HUES64 (cell line): ENCODE results near the gene DAPK2.

Source experiments
- H3K27ac ChIP-seq: 2 replicates; pipeline ENCODE4 v1.7.0; 2013; ENCODE audit warnings: low read depth, low read length, inconsistent platforms
- H3K27me3 ChIP-seq: 2 replicates; pipeline ENCODE4 v1.6.1; 2013; ENCODE audit warnings: mild to moderate bottlenecking, low read length; ENCODE audit not compliant: insufficient read depth
- H3K36me3 ChIP-seq: 2 replicates; pipeline ENCODE4 v1.6.1; 2013; ENCODE audit warnings: mild to moderate bottlenecking, low read length; ENCODE audit not compliant: insufficient read depth
- H3K4me1 ChIP-seq: 2 replicates; pipeline ENCODE4 v1.6.1; 2013; ENCODE audit warnings: mild to moderate bottlenecking, low read length, moderate library complexity; ENCODE audit not compliant: insufficient read depth
- H3K4me3 ChIP-seq: 2 replicates; pipeline ENCODE4 v1.5.1; 2013; ENCODE audit warnings: mild to moderate bottlenecking, low read length, moderate library complexity
- H3K9ac ChIP-seq: 2 replicates; pipeline ENCODE4 v1.6.1; 2013; ENCODE audit warnings: mild to moderate bottlenecking, low read depth, low read length
- H3K9me3 ChIP-seq: 2 replicates; pipeline ENCODE4 v1.6.1; 2013; ENCODE audit warnings: low read depth, low read length; ENCODE audit not compliant: insufficient read depth
- WGBS: fragments of 150-250, 120-280 bp; methylation state at CpG from one replicate; pipeline ENCODE4 v1.1.7; 2013; ENCODE audit warnings: missing lambda C conversion rate; 5-methylcytosine and 5-hydroxymethylcytosine counted together

The DAPK2 gene

GRCh38 chr15:63992300-63992699 lies 54.0 kb downstream of the DAPK2 start:
- Histone ChIP-seq H3K27me3 (no peaks in the 10 kb centered on the region), H3K9me3 (no peaks in the 10 kb centered on the region), H3K9ac (no peak overlapping the region), H3K4me1 (no peaks in the 10 kb centered on the region), H3K4me3 (no peak overlapping the region), H3K27ac (no peak overlapping the region), H3K36me3 (no peaks in the 10 kb centered on the region)
- WGBS, result 100% methylated on average over 1 of the region's 1 CpG

GRCh38 chr15:63991706-63992105 lies 54.6 kb downstream of the DAPK2 start:
- Histone ChIP-seq H3K27ac (no peak overlapping the region), H3K4me1 (no peaks in the 10 kb centered on the region), H3K9ac (no peak overlapping the region), H3K4me3 (no peak overlapping the region), H3K9me3 (no peaks in the 10 kb centered on the region), H3K36me3 (no peaks in the 10 kb centered on the region), H3K27me3 (no peaks in the 10 kb centered on the region)
- 92% methylated on average over 3 of the region's 3 CpGs for WGBS

- Histone ChIP-seq H3K9me3 (no peaks in the 10 kb centered on the region), H3K27ac (no peak overlapping the region), H3K9ac (no peak overlapping the region), H3K27me3 (no peaks in the 10 kb centered on the region), H3K36me3 (no peaks in the 10 kb centered on the region), H3K4me3 (no peak overlapping the region), H3K4me1 (no peaks in the 10 kb centered on the region)
- WGBS, result 91% methylated on average over 8 of the region's 8 CpGs
These were observed 55.8 kb downstream of the DAPK2 start for GRCh38 chr15:63990454-63990853.

- Histone ChIP-seq H3K4me1 (no peaks in the 10 kb centered on the region), H3K9ac (no peak overlapping the region), H3K9me3 (no peaks in the 10 kb centered on the region), H3K4me3 (no peak overlapping the region), H3K27me3 (no peaks in the 10 kb centered on the region), H3K27ac (no peak overlapping the region), H3K36me3 (no peaks in the 10 kb centered on the region)
- WGBS, result 94% methylated on average over 4 of the region's 4 CpGs
These were observed 58.4 kb downstream of the DAPK2 start for GRCh38 chr15:63987796-63988378.

- no peaks in the 10 kb centered on the region for H3K27me3 ChIP-seq
- H3K9me3 ChIP-seq, result no peaks in the 10 kb centered on the region
- H3K9ac ChIP-seq, result no peak overlapping the region
- no peak overlapping the region for H3K4me3 ChIP-seq
- no peak overlapping the region for H3K27ac ChIP-seq
- H3K4me1 ChIP-seq, result no peaks in the 10 kb centered on the region
- H3K36me3 ChIP-seq, result no peaks in the 10 kb centered on the region
- WGBS, result 89% methylated on average over 3 of the region's 3 CpGs
These were observed 59.4 kb downstream of the DAPK2 start for GRCh38 chr15:63986751-63987341.

- 93% methylated on average over 6 of the region's 6 CpGs for WGBS
- no peaks in the 10 kb centered on the region for H3K27me3 ChIP-seq
- no peaks in the 10 kb centered on the region for H3K9me3 ChIP-seq
- H3K4me1 ChIP-seq, result no peaks in the 10 kb centered on the region
- no peak overlapping the region for H3K4me3 ChIP-seq
- H3K27ac ChIP-seq, result no peak overlapping the region
- H3K9ac ChIP-seq, result no peak overlapping the region
- no peaks in the 10 kb centered on the region for H3K36me3 ChIP-seq
These were observed 60.1 kb downstream of the DAPK2 start for GRCh38 chr15:63986185-63986680.

GRCh38 chr15:63985221-63986184 lies 60.8 kb downstream of the DAPK2 start:
- 88% methylated on average over 16 of the region's 17 CpGs for WGBS
- Histone ChIP-seq H3K4me3 (no peak overlapping the region), H3K9ac (no peak overlapping the region), H3K27ac (no peak overlapping the region), H3K4me1 (no peaks in the 10 kb centered on the region), H3K27me3 (no peaks in the 10 kb centered on the region), H3K36me3 (no peaks in the 10 kb centered on the region), H3K9me3 (no peaks in the 10 kb centered on the region)

- Histone ChIP-seq H3K27me3 (no peaks in the 10 kb centered on the region), H3K9ac (no peak overlapping the region), H3K4me3 (no peak overlapping the region), H3K36me3 (no peaks in the 10 kb centered on the region), H3K9me3 (no peaks in the 10 kb centered on the region), H3K27ac (no peak overlapping the region), H3K4me1 (no peaks in the 10 kb centered on the region)
- WGBS, result 95% methylated on average over 3 of the region's 3 CpGs
These were observed 62.0 kb downstream of the DAPK2 start for GRCh38 chr15:63984331-63984730.

- Histone ChIP-seq H3K9me3 (no peaks in the 10 kb centered on the region), H3K4me3 (no peak overlapping the region), H3K4me1 (peaks cover 4% of the 10 kb centered on the region; the same call in 1 of the 2 replicates), H3K27me3 (no peaks in the 10 kb centered on the region), H3K9ac (no peak overlapping the region), H3K27ac (no peak overlapping the region), H3K36me3 (no peaks in the 10 kb centered on the region)
- 91% methylated on average over 19 of the region's 19 CpGs for WGBS
These were observed 63.1 kb downstream of the DAPK2 start for GRCh38 chr15:63983061-63983711.

- peaks cover 4% of the 10 kb centered on the region; the same call in 1 of the 2 replicates for H3K4me1 ChIP-seq
- 95% methylated on average over 7 of the region's 7 CpGs for WGBS
- H3K9me3 ChIP-seq, result no peaks in the 10 kb centered on the region
- H3K36me3 ChIP-seq, result no peaks in the 10 kb centered on the region
- no peak overlapping the region for H3K4me3 ChIP-seq
- H3K27ac ChIP-seq, result no peak overlapping the region
- no peaks in the 10 kb centered on the region for H3K27me3 ChIP-seq
- no peak overlapping the region for H3K9ac ChIP-seq
These were observed 63.9 kb downstream of the DAPK2 start for GRCh38 chr15:63982381-63982854.
